GM12878 (cell line): ENCODE results near the gene LYPD5. TPM values are rescaled to one million over a fixed set of nuclear protein-coding genes. Genes with fewer than 3 reads are reported as not detected.
A peak's percentile ranks its signal among the peaks of the same experiment; 100 is the strongest.

Experiments
- ATF7 ChIP-seq: fragments of 450-650 bp; IDR thresholded peaks from 2 replicates; pipeline ENCODE4 v1.6.1; 2016; ENCODE audit warnings: low read depth, mild to moderate bottlenecking
- BCL11A ChIP-seq: IDR thresholded peaks from 2 replicates; pipeline ENCODE4 v1.6.1; 2011; ENCODE audit warnings: low read depth, low read length
- BMI1 ChIP-seq: fragments of 450-650 bp; IDR thresholded peaks from 2 replicates; pipeline ENCODE4 v1.6.1; 2016; ENCODE audit warnings: mild to moderate bottlenecking, moderate library complexity, borderline replicate concordance
- BRCA1 ChIP-seq: IDR thresholded peaks from 2 replicates; pipeline ENCODE4 v1.6.1; 2011; ENCODE audit warnings: low read depth, low read length, improper control_type of control experiment
- CHD1 ChIP-seq: IDR thresholded peaks from 2 replicates; pipeline ENCODE4 v1.6.1; 2012; ENCODE audit warnings: low read depth, low read length, improper control_type of control experiment
- EED ChIP-seq: sonication (generic); IDR thresholded peaks from 2 replicates; pipeline ENCODE4 v1.6.1; 2016; ENCODE audit warnings: antibody characterized with exemption, low read depth
- IKZF1 ChIP-seq: fragments of 450-650 bp; conservative IDR thresholded peaks from 2 replicates; pipeline ENCODE4 v1.6.1; 2017; ENCODE audit warnings: antibody characterized with exemption, mild to moderate bottlenecking
- LARP7 ChIP-seq: fragments of 450-650 bp; IDR thresholded peaks from 2 replicates; pipeline ENCODE4 v1.6.1; 2017; ENCODE audit warnings: mild to moderate bottlenecking
- MTA2 ChIP-seq: fragments of 450-650 bp; IDR thresholded peaks from 2 replicates; pipeline ENCODE4 v1.6.1; 2016; ENCODE audit warnings: low read depth, mild to moderate bottlenecking, moderate library complexity
- NBN ChIP-seq: fragments of 450-650 bp; IDR thresholded peaks from 2 replicates; pipeline ENCODE4 v1.6.1; 2016
- NRF1 ChIP-seq: conservative IDR thresholded peaks from 2 replicates; pipeline ENCODE4 v1.6.1; 2011; ENCODE audit warnings: mild to moderate bottlenecking, low read depth, low read length, improper control_type of control experiment
- PBX3 ChIP-seq: IDR thresholded peaks from 2 replicates; pipeline ENCODE4 v1.6.1; 2011; ENCODE audit warnings: mild to moderate bottlenecking, low read depth, low read length, moderate library complexity; ENCODE audit not compliant: insufficient replicate concordance
- PML ChIP-seq: IDR thresholded peaks from 2 replicates; pipeline ENCODE4 v1.6.1; 2012; ENCODE audit warnings: low read length, inconsistent platforms
- RAD21 ChIP-seq: IDR thresholded peaks from 2 replicates; pipeline ENCODE4 v1.6.1; 2011; ENCODE audit warnings: mild to moderate bottlenecking, low read depth, low read length, moderate library complexity; ENCODE audit not compliant: insufficient read depth
- RCOR1 ChIP-seq: conservative IDR thresholded peaks from 2 replicates; pipeline ENCODE4 v1.6.1; 2012; ENCODE audit warnings: low read depth, low read length, improper control_type of control experiment
- SIN3A ChIP-seq: IDR thresholded peaks from 2 replicates; pipeline ENCODE4 v1.6.1; 2012; ENCODE audit warnings: low read depth, low read length, improper control_type of control experiment
- SP1 ChIP-seq: IDR thresholded peaks from one replicate; pipeline ENCODE4 v1.6.1; 2011; ENCODE audit warnings: low read depth, low read length
- SRF ChIP-seq, 2 experiments: IDR thresholded peaks; 2 replicates each; pipeline ENCODE4 v1.6.1; 2011; ENCODE audit warnings: low read depth in 2 of 2, low read length in 2 of 2, mild to moderate bottlenecking in 1 of 2, moderate library complexity in 1 of 2
- TBL1XR1 ChIP-seq: IDR thresholded peaks from 2 replicates; pipeline ENCODE4 v1.6.1; 2012; ENCODE audit warnings: low read depth, low read length, improper control_type of control experiment
- USF2 ChIP-seq: IDR thresholded peaks from 2 replicates; pipeline ENCODE4 v1.6.1; 2011; ENCODE audit warnings: low read depth, low read length, improper control_type of control experiment, borderline replicate concordance
- WRNIP1 ChIP-seq: IDR thresholded peaks from 2 replicates; pipeline ENCODE4 v1.6.1; 2011; ENCODE audit warnings: low read depth, low read length, improper control_type of control experiment, borderline replicate concordance
- ZBTB33 ChIP-seq: fragments of 450-650 bp; IDR thresholded peaks from 2 replicates; pipeline ENCODE4 v1.6.1; 2017; ENCODE audit warnings: mild to moderate bottlenecking
- polyA plus RNA-seq, 11 experiments: library from polyadenylated mRNA; depleted of rRNA in 4 of 11; unstranded in 6 of 11; stranded (reverse) in 5 of 11; fragments of >200 nt; fragmentation: Nextera tagmentation in 4 of 11; fragmentation: Illumina TruSeq in 1 of 11; extraction: Ambion mirVana in 4 of 11; extraction: Trizol in 1 of 11; gene quantifications; 1 replicate in 1 of 11; 2 replicates in 10 of 11; pipeline versions ENCODE4 v1.2.1 to v1.2.3, GENCODE V29; 2011 to 2016; ENCODE audit warnings: inconsistent platforms in 2 of 11, missing spikeins in 2 of 11, low read depth in 1 of 11
- total RNA-seq, 4 experiments: library from RNA; depleted of rRNA in 3 of 4; stranded (reverse); fragments of >200 nt in 3 of 4; fragmentation: Illumina TruSeq in 1 of 4; extraction: Trizol in 1 of 4; gene quantifications; 2 replicates each; pipeline versions ENCODE4 v1.2.1 to v1.2.3, GENCODE V29; 2013 to 2021
- TF ChIP-seq, protein P1 (sequence below): IDR thresholded peaks from 2 replicates; pipeline ENCODE4 v1.6.1; 2012; ENCODE audit warnings: mild to moderate bottlenecking, low read depth, low read length

Gene LYPD5
- total and polyA plus RNA-seq, 10 of the 15 experiments (the other 5 are each of a cell fraction or from before 2014, with no cell fraction given), result 0.04 to 2.2 (median 0.69) TPM; not detected in 1

GRCh38 chr19:43779147-43779819, 23.0 kb downstream of the LYPD5 start (continued):
- TF ChIP-seq ATF7 (no peak), PBX3 (no peak), LARP7 (no peak), IKZF1 (peak; percentile 24; the same call in 1 of the 2 replicates), BMI1 (peak; percentile 48; the same call in 1 of the 2 replicates), CHD1 (no peak), RAD21 (no peak), SRF (IDR thresholded peaks at IDR 0.05; ENCODE audit: low read depth in 2 of 2, low read length in 2 of 2) (no peak), MTA2 (no peak), SP1 (no peak), BCL11A (no peak), WRNIP1 (0 out of 2 replicates have a peak, but pooled peaks have one; percentile 74), USF2 (no peak), BRCA1 (no peak), ZBTB33 (no peak), RCOR1 (no peak), SIN3A (no peak), NBN (no peak), TBL1XR1 (no peak), EED (no peak), NRF1 (no peak), PML (no peak)
- TF ChIP-seq, protein P1, sequence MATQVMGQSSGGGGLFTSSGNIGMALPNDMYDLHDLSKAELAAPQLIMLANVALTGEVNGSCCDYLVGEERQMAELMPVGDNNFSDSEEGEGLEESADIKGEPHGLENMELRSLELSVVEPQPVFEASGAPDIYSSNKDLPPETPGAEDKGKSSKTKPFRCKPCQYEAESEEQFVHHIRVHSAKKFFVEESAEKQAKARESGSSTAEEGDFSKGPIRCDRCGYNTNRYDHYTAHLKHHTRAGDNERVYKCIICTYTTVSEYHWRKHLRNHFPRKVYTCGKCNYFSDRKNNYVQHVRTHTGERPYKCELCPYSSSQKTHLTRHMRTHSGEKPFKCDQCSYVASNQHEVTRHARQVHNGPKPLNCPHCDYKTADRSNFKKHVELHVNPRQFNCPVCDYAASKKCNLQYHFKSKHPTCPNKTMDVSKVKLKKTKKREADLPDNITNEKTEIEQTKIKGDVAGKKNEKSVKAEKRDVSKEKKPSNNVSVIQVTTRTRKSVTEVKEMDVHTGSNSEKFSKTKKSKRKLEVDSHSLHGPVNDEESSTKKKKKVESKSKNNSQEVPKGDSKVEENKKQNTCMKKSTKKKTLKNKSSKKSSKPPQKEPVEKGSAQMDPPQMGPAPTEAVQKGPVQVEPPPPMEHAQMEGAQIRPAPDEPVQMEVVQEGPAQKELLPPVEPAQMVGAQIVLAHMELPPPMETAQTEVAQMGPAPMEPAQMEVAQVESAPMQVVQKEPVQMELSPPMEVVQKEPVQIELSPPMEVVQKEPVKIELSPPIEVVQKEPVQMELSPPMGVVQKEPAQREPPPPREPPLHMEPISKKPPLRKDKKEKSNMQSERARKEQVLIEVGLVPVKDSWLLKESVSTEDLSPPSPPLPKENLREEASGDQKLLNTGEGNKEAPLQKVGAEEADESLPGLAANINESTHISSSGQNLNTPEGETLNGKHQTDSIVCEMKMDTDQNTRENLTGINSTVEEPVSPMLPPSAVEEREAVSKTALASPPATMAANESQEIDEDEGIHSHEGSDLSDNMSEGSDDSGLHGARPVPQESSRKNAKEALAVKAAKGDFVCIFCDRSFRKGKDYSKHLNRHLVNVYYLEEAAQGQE, result no peak
